GM19351 (cell line): ENCODE data around the gene TCP10L.
"Not testable (repeated sequence)": the region's sequence is repeated elsewhere in the genome, so short reads cannot be mapped to it uniquely, and the experiment has no call there.

Source experiments
- ATAC-seq: cut with Tn5 transposase; IDR thresholded peaks from one replicate; pipeline ENCODE4 v1.9.1; 2021; ENCODE audit warnings: mild to moderate bottlenecking, moderate library complexity; ENCODE audit not compliant: unreplicated experiment

TCP10L gene

DNA sequence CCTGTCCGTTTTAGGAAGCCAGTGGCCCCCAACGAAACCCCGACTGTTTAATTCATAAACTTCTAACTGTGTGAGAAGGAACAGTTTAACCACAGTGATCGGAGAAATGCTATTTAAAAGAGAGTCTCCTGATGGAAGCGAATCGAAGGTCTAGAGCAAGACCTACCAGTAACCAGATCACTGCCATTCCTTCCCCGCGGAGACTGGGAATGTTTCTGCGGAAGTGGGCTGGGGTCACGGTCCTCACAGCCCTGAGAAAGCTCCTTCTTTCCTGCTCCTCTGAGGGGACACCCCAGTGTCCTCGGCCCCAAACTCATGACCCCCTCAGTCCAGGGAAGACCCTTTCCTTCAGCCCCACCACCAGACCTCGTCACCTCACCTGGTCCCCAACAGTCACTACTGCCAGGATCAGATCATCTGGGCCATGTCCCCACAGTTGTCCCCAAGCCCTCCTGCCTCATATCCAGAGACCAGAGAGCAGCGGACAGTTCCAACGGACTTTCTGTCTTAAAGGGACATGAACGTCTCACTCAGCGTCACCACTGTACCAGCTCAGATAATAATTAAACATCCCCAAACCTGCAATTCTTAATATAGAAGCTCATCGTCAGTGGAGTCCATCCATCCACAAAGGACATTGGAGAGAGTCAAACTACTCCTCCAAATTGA is at the start of gene TCP10L:
TSS of gene TCP10L (minus strand) at position 482 of the 669 bp plus-strand sequence. CDS start 1,219 bp downstream, outside the sequence.
- ATAC-seq: no peak

DNA sequence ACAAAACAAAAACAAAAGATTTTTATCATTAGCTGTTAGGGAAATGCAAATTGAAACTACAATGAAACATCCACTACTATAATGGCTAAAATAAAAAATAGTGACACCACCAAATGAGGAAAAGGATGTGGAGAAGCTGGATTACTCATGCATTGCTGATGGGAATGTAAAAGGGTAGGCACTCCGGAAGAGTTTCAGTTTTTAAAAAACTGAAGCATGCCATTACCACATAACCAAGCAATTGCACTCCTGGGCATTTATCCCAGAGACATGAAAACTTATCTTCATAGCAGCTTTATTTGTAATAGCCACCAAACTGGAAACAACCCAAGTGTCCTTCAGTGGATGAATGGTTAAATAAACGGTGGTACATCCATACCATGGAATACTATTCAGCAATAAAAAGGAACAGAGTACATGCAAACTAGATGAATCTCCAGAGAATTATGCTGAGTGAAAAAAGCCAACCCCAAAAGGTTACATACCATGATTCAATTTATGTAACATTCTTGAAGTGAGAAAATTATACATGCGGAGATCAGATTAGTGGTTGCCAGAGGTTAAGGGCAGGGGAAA is 41.4 kb upstream of the TCP10L start:
- ATAC-seq: no peak

- ATAC-seq: not testable (repeated sequence)
These were observed 32.9 kb upstream of the TCP10L start for GRCh38 chr21:32618218-32618617.

DNA sequence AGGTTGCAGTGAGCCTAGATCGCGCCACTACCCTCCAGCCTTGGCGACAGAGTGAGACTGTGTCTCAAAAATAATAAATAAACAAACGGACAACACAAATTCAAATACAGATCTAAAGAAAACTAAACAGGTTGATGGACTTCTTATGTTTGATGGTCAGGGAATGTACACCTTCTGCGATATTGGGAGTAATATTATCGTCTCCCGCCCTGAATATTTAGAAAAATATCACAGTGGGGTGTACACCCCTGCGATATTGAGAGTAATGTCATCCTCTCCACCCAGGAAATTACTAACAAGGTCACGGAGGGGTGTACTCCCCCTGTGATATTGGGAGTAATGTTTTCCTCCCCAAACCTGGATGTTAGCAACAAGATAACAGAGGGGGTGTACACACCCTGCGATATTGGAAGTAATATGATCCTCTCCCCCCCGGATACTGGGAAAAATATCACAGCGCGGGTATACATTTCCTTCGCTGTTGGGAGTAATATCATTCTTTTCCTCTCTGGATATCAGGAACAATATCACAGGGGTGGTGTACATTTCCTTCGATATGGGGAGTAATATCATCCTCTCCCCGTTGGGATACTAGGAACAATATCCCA is 28.2 kb upstream of the TCP10L start:
- ATAC-seq: no peak

- ATAC-seq: no peak
These were observed 27.6 kb upstream of the TCP10L start for GRCh38 chr21:32612999-32613337.

DNA sequence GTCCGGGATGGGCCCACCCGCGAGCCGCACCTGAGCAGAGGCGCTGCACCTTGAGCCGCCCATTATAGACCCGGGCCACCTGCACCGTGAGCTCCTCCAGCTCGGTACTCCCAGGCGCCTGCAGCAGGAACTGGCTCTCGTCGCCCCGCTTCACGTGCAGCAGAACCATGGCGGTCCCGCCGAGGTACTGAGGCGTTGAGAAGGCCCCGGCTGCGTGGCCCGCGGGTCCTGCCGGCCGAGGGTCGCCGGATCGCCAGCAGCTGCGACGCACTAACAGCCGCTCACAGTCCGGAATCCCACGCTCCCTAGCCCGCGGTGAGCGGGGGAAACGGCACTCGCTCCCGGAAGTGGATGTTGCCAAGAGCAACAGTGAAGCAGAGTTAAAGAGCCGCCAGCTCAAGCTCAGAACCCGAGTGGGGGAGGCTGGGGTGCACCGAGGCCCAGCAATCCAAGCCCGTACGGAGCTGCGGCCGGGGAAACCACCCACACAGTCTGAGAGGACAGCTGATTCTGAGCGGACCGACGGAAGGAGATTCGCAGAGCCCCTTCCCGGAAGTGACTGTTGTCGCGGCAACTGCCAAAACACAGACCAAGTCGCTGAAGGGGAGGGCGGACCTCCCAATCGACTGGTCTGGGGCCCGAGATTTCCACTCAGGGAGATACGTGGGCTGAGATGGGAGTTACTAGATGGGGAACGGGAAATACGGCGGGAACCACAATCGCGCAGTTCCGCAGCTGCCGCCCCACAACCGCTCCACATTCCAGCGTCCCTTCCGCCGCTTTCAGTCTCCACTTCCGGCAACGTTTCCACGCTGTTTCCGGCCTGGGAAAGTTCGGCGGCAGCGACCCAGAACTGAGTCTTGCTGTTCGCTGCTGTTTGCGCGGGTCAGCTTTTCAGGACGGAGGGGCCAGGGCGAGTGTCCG is 27.0 kb upstream of the TCP10L start, which contains the start of gene CFAP298:
TSS of gene CFAP298 (minus strand) at position 303 of the 924 bp plus-strand sequence. CDS start at position 169, 134 bp downstream.
- peak; percentile 93 for ATAC-seq

- no peak for ATAC-seq
These were observed 26.2 kb upstream of the TCP10L start for GRCh38 chr21:32611471-32611997.

- not testable (repeated sequence) for ATAC-seq
These were observed 25.6 kb upstream of the TCP10L start for GRCh38 chr21:32610940-32611339.

DNA sequence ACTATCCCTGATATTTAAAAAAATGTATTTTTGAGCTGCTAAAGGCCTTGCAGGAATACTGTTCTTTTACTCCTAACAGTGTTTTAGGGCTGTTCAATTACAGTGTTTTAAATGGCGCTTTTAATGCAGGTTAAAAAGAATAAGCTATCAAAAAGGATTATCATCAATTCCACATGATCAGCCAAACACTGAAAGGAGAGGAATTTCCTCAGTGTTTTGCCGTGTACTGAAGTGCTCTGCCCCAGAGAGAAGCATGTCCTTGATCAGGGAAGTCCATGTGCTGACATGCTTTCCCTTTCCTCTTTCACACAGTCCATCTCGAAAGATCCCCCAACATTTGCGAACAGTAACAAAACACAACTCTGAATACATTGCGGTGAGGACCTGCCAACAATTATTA is 23.5 kb upstream of the TCP10L start:
- ATAC-seq: no peak

GRCh38 chr21:32605469-32605868 is 20.1 kb upstream of the TCP10L start:
- ATAC-seq: no peak

DNA sequence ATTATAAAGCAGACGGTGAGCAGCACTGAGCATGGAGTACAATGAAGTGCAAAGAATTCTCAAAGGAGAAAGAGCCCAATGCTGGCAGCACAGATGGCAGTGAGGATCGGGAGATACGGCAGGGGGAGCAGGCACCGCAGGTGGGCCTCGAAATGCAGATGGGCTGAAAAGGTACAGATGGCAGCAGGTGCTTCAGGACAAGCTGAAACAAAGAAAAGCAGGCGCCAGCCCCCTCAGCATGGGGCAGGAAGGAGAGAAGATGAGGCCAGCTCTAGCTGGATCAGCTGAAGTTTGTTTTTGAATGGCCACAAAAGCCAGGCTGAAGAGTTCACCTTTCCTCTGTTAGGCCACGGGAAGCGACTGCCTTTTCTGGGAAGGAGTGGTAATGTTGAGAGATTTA is 19.1 kb upstream of the TCP10L start:
- ATAC-seq: no peak

GRCh38 chr21:32603131-32603530 is 17.8 kb upstream of the TCP10L start:
- no peak for ATAC-seq

DNA sequence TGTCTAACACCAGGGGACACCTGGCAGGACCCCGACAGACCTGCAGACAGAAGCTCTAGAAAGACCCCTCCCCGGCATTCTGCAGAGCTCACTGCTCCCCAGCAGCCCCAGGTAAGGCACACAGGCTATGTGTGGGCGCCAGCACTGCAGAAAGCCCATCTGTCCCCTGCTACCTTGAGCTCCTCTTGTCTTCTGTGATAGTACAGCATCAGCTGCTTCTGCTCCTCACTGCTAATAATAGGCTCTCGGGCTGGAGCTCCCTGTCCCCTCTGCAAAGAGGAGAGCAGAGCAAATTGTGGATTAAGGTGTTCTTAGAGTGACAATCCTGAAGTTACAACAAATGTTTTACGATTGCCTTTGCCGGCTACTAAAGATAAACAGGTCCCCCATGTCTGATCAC is 16.8 kb upstream of the TCP10L start:
- no peak for ATAC-seq

GRCh38 chr21:32599526-32599925 is 14.2 kb upstream of the TCP10L start:
- no peak for ATAC-seq

DNA sequence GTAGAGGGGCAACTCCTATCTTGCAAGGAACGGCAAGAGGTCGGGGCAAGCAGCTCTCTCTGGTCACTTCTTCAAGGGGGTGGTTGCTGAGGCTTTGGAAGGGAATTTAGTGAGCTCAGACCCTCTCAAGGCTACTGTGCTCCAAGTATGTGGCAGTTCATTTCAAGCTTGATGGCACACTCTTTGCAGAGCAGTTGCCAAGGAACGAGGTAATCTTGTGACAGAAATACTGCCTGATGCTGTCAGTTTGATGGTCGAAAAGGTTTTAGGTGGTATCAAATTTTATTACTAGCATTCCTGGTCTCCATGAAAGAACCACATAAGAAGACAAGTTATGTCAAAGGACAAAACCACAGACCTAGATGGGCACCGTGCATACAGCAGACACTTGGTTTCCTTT is 13.8 kb upstream of the TCP10L start:
- ATAC-seq: no peak

GRCh38 chr21:32597205-32597604 is 11.9 kb upstream of the TCP10L start:
- ATAC-seq: no peak

GRCh38 chr21:32595431-32595830 is 10.1 kb upstream of the TCP10L start:
- no peak for ATAC-seq

DNA sequence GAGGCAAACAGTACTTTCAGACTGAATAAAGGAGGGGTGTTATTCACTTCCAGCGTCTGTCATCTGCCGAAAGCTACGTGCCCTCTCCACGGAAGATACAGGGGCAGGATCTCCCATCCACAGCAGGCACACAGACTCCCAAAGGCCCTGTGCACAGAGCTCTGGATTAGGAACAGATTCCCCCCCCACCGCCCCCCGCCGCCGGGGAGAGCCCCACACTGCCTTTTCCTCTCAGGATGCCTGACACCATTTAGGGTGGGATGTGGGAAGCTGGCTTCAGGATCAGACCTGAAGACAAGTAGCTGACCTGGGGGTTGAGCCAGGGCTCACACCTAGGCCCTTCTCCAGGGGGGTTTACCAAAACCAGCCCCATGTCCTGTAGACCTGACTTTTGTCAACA is 8.4 kb upstream of the TCP10L start:
- ATAC-seq: no peak

DNA sequence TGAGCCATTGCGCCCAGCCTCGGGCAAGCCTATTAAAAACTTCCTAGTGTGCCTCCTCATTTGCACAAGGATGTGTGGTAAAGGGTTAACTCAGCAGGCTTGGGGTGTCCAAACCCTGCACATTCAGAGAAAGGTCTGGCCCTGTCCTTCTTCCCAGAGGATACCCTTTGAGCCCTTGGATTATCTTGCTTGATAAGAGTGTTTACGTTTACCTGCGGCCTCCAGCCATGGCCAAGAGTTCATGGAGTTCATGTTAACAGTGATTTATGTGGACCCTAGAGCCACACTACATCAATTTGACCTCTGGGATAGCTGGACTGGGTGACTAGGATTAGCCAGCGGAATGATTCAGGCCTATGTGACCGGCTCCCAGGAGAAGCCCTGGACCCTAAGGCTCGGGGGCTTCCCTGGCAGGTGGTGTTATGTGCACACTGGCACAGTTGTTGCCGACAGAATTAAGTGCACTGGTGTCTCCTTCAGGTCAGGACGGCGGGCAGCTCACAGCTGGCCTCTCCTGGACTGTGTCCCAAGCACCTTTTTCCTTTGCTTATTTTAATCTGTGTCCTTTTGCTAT is 7.7 kb upstream of the TCP10L start:
- ATAC-seq: no peak

GRCh38 chr21:32590130-32590529 is 4.8 kb upstream of the TCP10L start:
- ATAC-seq: no peak

DNA sequence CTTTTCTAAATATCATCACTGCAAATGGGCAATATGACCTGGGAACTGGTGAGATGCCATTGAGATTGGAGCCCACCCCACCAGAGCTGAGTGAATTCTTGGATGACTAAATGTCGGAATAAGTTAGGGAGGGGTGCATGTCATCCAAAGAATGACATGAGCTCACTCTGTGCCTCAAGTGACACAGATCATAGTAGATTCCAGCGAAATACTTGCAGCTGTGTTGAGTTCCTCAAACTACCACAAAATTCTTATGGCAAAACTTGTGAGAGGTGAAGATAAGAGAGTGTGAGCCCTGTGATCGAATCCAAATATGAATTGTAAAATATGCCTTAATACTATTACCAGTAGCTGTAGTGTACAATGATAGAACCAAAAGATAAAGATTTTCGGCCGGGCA is 2.3 kb upstream of the TCP10L start:
- ATAC-seq: no peak
